HFF-Myc (cell line): ENCODE measurements around the gene TMEM179B.
"Not testable (repeated sequence)": the region's sequence is repeated elsewhere in the genome, so short reads cannot be mapped to it uniquely, and the experiment has no call there.

ENCODE experiments used
- DNase-seq: peaks from one replicate; pipeline ENCODE4 v3.0.0-alpha.2; 2011; ENCODE audit warnings: low read depth; ENCODE audit errors: extremely low read depth
- H3K4me3 ChIP-seq: replicated peaks from 2 replicates; pipeline ENCODE4 v1.5.1; 2011; ENCODE audit warnings: low read depth, mild to moderate bottlenecking, control low read depth, low read length
- CTCF ChIP-seq: IDR thresholded peaks from 2 replicates; pipeline ENCODE4 v1.5.1; 2012; ENCODE audit warnings: mild to moderate bottlenecking, low read depth, low read length, control low read depth; ENCODE audit errors: missing control alignments

Gene TMEM179B

DNA sequence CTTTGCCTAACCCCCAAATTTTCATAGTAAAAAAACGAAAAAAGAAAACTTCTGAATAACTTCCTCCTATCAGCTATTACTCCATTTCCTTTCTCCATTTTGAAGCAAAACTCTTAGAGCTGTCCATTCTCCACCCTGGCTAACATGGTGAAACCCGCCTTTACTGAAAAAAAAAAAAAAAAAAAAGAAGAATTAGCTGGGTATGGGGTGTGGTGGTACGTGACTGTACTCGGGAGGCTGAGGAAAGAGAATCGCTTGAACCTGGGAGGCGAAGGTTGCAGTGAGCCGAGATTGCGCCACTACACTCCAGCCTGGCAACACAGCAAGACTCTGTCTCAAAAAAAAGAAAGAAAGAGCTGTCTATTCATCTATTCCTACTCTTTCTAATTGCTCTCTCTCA, 29.4 kb downstream of the TMEM179B start:
- no peak overlapping the region for H3K4me3 ChIP-seq
- DNase-seq, result no peak
- no peak for TF ChIP-seq CTCF

- no peak for DNase-seq
- no peak for TF ChIP-seq CTCF
- H3K4me3 ChIP-seq, result no peak overlapping the region
These were observed 29.9 kb downstream of the TMEM179B start for GRCh38 chr11:62817129-62817528.

GRCh38 chr11:62823677-62824076, 36.5 kb downstream of the TMEM179B start:
- TF ChIP-seq CTCF, result no peak
- H3K4me3 ChIP-seq, result no peak overlapping the region
- DNase-seq, result no peak

GRCh38 chr11:62828130-62828529, 40.9 kb downstream of the TMEM179B start:
- H3K4me3 ChIP-seq, DNase-seq: not testable (repeated sequence)

DNA sequence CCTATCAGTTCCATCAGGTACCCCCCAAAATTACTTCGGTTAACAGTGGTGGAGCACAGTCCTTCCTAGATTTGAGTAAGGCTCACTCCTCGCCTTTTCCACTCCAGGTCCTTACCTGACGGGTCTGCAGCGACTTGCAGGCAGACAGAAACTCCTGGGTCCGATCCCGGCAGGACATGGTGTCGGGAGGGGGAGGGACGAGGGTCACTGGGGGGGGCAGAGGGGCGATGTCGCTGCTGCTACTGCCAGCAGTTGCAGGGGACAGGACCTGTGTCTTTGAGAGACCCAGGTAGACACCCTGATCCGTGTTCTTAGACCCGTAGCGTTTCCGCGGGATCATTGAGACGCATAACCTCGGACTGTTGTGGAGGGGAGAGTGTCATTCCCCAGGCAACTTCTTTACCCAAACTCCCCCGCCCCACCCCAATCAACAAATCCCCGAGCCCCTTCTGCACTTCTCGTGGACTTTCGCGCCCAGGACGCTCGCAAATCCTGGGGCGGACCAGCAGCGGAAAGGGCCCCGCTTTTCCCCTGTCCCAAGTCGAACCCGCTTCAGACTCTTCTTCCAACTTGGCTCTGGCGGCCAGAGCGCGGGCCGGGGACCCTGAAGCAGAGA, 43.8 kb downstream of the TMEM179B start:
- DNase-seq, result no peak
- no peak for TF ChIP-seq CTCF
- H3K4me3 ChIP-seq, result peak overlapping the region; percentile 76

GRCh38 chr11:62831520-62832335, 44.5 kb downstream of the TMEM179B start, which contains the start of gene STX5:
Gene STX5, minus strand, starts transcription at chr11:62832051. Its CDS starts 808 bp downstream, at chr11:62831243.
- peak; percentile 96 for DNase-seq
- peak within 1 kb of the TSS; percentile 76 for H3K4me3 ChIP-seq
- TF ChIP-seq CTCF, result no peak
